NCI-H1436 treated with DMSO at 0.1 percent for 48 hours (cell line): ENCODE results near the gene URB2.
"Not testable (repeated sequence)": the region's sequence is repeated elsewhere in the genome, so short reads cannot be mapped to it uniquely, and the experiment has no call there.

Experiments used
- DNase-seq: peaks from one replicate; lab custom pipeline; 2025; lab: John Stamatoyannopoulos, UW

Gene URB2

DNA sequence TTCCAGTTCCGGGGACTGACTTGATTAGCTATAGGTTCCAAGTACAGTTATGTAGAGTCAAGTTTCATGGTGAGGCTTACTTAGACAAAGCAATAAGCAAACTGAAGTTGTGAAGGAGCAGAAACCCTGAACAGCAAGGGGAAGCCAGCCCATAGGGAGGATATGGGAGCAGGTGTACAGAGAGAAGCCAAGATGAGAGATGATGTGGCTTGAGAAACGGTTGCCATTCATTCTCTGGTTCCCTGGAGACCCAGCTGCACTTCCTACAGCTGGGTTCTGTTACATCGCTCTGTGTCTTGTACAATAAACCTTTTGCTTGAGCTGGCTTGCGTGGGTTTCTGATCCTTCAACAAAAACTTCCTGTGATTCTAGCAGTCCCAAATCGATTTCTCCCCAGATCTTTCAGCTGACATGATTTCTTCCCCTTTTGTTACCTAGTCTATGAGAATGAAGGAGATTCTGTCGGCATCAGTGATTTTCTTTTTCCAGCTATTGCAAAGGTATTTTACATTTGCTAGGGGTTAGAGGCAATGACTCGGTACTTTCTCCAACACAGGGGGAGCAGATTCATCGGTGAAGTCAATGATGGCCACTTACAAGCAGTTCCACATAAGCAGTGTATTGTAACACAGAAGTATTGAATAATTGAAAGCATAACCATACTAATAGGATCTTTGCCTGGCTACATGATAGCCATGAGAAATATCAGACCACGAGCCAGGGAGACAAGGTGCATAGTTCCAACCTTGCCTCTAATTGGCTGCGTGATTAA is 67.3 kb downstream of the URB2 start:
- DNase-seq = peak; percentile 57

DNA sequence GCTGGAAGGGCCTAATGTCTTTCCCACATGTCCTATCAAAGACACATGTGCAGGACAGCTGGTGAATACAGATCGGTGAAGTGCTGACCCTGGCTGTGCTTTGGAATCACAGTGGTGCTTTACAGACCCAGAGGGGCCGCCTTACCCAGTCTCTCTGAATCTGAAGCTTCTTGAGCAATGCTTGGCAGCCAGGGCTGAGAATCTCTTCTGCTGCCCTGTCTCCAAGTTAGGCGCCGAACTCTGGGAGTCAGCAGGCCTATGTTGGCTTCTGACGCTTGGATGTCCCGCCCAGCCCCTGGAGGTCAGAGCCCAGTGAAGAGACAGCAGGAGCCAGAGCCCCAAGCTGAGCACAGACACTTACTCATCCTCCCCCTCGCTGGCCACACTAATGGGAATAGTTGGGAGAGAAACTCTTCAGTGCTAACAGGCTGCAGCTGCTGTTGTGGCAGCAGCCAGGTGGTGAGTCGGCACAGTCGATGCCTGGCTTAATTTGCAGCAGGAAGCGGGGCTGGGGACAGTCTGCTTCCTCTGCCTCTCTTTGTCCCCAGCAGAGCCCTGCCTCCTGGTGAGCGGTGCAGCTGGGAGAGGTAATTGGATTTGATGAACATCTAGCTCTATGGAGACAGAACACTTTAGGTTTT is 68.1 kb downstream of the URB2 start:
- DNase-seq = peak; percentile 83

DNA sequence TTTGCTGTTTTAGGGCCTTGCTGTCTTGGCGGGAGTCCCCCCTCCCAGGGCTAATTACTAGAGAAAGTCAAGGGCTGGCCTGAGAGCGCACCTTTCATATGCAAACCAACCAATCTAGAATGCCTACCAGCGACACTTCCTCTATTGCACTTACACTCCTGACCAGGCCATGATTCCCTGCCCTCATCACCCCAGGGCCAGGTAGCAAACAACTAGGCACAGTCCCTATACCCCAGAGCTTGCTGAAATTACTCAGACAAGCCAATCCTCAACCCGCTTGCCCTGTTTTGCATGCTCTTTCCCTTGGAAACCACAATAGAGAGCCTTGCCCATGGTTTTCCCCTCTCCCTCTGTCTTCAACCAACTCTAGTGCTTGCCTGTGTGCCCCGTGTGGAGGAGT is 70.3 kb downstream of the URB2 start:
- no peak for DNase-seq

DNA sequence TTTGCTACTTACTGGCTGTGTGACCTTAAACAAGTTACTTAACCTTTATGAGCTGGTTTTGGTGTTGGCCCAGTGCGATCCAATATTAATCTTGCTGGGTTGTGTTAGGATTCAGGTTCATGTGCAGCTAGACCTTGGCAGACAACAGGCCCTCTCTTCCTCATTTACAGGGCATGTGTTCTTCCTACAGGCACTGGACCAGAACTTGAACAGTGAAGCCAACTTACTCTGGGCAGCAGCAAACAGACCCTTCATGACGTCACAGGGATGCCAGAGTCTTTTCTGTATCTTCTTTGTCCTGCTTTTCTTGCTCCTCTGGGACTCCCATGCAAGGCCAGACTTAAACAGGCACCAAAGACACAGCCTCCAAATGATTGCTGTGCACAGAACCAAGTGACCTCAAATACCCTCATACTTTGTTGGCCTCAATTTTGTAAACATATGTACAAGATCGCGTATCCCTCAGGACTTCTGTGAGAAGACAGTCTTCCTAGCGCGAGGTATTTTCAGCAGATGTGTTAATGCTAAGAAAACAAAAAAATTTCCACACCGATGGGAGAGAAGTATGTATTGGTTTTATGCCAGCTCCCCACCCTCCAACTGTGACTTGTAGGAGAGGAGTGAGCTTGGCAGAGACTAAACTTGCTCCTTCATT is 73.7 kb downstream of the URB2 start:
- DNase-seq = no peak

DNA sequence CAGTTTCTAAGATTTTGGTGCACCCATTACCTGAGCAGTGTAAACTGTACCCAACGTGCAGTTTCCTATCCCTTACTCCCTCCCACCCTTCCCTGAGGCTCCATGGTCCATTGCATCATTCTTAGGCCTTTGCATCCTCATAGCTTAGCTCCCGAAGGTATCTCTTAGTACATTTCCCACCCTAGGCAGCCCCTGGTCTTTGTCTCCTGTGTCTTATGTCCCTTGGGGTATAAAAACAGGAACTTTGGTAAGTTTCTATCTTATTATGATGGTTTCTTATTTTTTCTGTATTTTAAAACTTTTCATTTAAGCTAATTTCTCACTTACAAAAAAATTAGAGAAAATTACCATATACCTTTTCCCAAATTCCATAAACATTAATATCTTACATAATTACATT is 78.1 kb downstream of the URB2 start:
- no peak for DNase-seq

DNA sequence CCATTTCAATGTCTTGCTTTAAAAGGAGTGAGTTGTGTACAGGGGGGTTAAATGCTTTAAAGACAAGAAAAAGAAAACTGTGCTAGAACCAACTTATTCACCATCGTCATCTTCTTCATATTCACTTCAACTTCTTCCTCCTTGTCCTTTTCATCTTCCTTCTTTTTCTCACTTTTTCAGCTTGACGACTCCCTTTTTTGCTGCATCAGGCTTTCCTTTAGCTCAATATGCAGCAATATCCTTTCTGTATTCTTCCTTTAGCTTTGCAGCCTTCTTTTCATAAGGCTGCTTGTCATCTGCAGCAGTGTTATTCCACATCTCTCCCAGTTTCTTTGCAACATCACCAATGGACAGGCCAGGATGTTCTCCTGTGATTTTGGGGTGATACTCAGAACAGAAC is 79.1 kb downstream of the URB2 start:
- DNase-seq = not testable (repeated sequence)

DNA sequence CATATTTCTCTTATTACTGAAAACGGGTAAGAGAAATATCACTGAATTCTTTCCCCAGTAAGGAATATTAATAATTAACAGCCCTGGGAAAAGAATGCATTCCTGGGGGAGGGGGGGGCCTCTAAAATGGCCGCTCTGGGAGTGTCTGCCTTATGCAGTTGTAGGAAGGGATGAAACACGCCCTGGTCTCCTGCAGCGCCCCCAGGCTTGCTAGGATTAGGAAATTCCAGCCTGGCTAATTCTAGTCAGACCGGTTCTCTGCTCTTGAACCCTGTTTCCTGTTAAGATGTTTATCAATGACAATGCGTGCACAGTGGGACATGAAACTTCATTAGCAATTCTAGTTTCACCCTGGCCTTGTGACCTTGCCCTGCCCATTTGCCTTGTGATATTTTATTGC is 81.1 kb downstream of the URB2 start:
- not testable (repeated sequence) for DNase-seq

DNA sequence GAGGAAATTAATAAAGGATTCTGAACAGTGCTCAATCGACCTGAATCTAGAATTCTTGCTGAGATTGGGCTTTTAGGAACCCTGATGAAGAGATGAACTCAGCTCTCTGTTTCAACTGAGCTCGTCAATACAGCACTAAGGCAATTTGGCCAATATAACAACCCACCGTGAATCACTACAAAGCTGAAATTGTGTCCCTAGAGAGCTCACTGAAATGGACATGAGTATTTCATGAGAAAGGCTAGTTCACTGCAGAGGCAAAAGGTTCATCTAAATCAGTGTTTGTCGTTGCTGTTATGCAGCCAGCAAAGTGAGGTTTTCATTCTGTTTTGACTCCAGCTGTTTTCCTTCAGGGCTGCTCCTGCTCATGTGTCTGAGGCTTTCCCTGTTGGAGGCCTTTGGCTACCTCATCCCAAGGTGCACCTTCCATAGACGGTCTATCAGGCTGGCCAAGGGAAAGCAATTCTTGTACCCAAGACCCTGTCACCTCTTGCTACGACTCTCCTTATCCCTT is 83.5 kb downstream of the URB2 start:
- DNase-seq = no peak
